ENCODE measurements around the gene IBA57.

DNA sequence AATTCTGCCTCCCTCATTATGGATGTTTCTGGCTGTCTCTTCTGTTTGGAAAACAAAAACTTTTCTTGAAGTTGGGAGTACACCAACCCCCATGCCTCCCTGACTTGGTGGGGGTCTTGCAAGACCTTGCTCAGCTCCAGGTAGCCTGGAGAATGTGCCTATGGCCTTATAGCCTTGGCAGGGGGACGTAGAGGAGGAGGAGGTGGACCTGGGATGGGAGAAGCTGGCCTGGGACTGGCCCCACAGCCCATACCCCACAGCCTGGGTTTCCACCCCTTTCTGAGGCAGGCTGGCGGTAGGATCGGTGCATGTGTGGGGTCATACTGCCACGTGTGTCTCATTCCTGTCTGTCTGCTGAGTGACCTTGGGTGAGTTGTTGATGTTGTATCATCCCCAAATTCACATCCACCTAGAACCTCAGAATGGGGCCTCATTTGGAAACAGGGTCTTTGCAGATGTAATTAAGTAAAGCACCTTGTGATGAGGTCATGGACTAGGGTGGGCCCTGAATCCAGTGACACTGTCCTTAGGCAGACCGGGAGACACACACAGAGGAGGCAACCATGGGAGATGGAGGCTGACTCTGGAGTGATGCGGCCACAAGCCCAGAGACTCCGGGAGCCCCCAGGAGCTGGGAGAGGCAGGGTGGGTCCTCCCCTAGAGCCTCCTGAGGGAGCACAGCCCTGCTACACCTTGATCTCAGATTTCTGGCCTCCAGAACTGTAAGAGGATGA, 60.7 kb downstream of the IBA57 start:
- TF ChIP-seq YY1 (IDR thresholded peaks at IDR 0.05; ENCODE audit: low read depth) (no peak), FOXM1 (IDR thresholded peaks at IDR 0.05; ENCODE audit: low read depth) (no peak)
- TF ChIP-seq, protein P1, sequence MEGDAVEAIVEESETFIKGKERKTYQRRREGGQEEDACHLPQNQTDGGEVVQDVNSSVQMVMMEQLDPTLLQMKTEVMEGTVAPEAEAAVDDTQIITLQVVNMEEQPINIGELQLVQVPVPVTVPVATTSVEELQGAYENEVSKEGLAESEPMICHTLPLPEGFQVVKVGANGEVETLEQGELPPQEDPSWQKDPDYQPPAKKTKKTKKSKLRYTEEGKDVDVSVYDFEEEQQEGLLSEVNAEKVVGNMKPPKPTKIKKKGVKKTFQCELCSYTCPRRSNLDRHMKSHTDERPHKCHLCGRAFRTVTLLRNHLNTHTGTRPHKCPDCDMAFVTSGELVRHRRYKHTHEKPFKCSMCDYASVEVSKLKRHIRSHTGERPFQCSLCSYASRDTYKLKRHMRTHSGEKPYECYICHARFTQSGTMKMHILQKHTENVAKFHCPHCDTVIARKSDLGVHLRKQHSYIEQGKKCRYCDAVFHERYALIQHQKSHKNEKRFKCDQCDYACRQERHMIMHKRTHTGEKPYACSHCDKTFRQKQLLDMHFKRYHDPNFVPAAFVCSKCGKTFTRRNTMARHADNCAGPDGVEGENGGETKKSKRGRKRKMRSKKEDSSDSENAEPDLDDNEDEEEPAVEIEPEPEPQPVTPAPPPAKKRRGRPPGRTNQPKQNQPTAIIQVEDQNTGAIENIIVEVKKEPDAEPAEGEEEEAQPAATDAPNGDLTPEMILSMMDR (IDR thresholded peaks at IDR 0.05) = no peak
